ENCODE data around the gene CREM.
A peak's percentile ranks its signal among the peaks of the same experiment; 100 is the strongest.
"Not testable (repeated sequence)": the region's sequence is repeated elsewhere in the genome, so short reads cannot be mapped to it uniquely, and the experiment has no call there.

Gene CREM

GRCh38 chr10:35126530-35127288 lies at the start of gene CREM:
TSS of gene CREM (plus strand) at chr10:35126846. CDS start at chr10:35137836, 10,990 bp downstream.
- peak; percentile 96 for DNase-seq (ENCODE audit: low read depth)
- TF ChIP-seq CTCF (conservative IDR thresholded peaks at IDR 0.05; ENCODE audit: low read length): peak; percentile 58
- H3K4me3 ChIP-seq (ENCODE audit: low read length): peak within 1 kb of the TSS; percentile 79

GRCh38 chr10:35079265-35079664 lies 47.4 kb upstream of the CREM start:
- H3K4me3 ChIP-seq (ENCODE audit: low read length): no peak overlapping the region
- no peak for DNase-seq (ENCODE audit: low read depth)

GRCh38 chr10:35079763-35080162 lies 46.9 kb upstream of the CREM start:
- no peak for TF ChIP-seq CTCF (conservative IDR thresholded peaks at IDR 0.05; ENCODE audit: low read length)
- peak; percentile 83 for DNase-seq (ENCODE audit: low read depth)

More at GRCh38 chr10:35079265-35079664, 47.4 kb upstream of the CREM start:
- TF ChIP-seq CTCF (conservative IDR thresholded peaks at IDR 0.05; ENCODE audit: low read length): no peak

GRCh38 chr10:35080261-35080660 lies 46.4 kb upstream of the CREM start:
- not testable (repeated sequence) for H3K4me3 ChIP-seq (ENCODE audit: low read length); DNase-seq (ENCODE audit: low read depth)

More at GRCh38 chr10:35079763-35080162, 46.9 kb upstream of the CREM start:
- H3K4me3 ChIP-seq (ENCODE audit: low read length): no peak overlapping the region

GRCh38 chr10:35083242-35083641 lies 43.4 kb upstream of the CREM start:
- H3K4me3 ChIP-seq (ENCODE audit: low read length): no peak overlapping the region
- no peak for TF ChIP-seq CTCF (conservative IDR thresholded peaks at IDR 0.05; ENCODE audit: low read length)
- DNase-seq (ENCODE audit: low read depth): no peak

GRCh38 chr10:35089611-35090161 lies 37.0 kb upstream of the CREM start:
- DNase-seq (ENCODE audit: low read depth): peak; percentile 23
- TF ChIP-seq CTCF (conservative IDR thresholded peaks at IDR 0.05; ENCODE audit: low read length): no peak
- H3K4me3 ChIP-seq (ENCODE audit: low read length): peak overlapping the region; percentile 79

- H3K4me3 ChIP-seq (ENCODE audit: low read length): peak within 1 kb of the TSS; percentile 79
- peak; percentile 97 for DNase-seq (ENCODE audit: low read depth)
- no peak for TF ChIP-seq CTCF (conservative IDR thresholded peaks at IDR 0.05; ENCODE audit: low read length)
Measured at GRCh38 chr10:35090162-35090954, 36.3 kb upstream of the CREM start, which contains the start of gene CUL2. TSS of gene CUL2 (minus strand) at chr10:35090341. CDS start at chr10:35071317, 19,024 bp downstream.

All from AG10803 (cell line).